ENCODE results near the gene TATDN2.

Gene TATDN2

GRCh38 chr3:10234526-10235230, 13.6 kb upstream of the TATDN2 start:
- in situ Hi-C loops (cut with MboI; ENCODE audit: low sequenced_read_pairs, unreplicated experiment): no loop called here
- TF ChIP-seq, protein P1, sequence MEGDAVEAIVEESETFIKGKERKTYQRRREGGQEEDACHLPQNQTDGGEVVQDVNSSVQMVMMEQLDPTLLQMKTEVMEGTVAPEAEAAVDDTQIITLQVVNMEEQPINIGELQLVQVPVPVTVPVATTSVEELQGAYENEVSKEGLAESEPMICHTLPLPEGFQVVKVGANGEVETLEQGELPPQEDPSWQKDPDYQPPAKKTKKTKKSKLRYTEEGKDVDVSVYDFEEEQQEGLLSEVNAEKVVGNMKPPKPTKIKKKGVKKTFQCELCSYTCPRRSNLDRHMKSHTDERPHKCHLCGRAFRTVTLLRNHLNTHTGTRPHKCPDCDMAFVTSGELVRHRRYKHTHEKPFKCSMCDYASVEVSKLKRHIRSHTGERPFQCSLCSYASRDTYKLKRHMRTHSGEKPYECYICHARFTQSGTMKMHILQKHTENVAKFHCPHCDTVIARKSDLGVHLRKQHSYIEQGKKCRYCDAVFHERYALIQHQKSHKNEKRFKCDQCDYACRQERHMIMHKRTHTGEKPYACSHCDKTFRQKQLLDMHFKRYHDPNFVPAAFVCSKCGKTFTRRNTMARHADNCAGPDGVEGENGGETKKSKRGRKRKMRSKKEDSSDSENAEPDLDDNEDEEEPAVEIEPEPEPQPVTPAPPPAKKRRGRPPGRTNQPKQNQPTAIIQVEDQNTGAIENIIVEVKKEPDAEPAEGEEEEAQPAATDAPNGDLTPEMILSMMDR (IDR thresholded peaks at IDR 0.05; ENCODE audit: borderline replicate concordance, control extremely low read depth, extremely low read depth, insufficient read depth, missing control alignments): no peak
- no peak for DNase-seq (ENCODE audit: low spot score)

- TF ChIP-seq, protein P1 (IDR thresholded peaks at IDR 0.05; ENCODE audit: borderline replicate concordance, control extremely low read depth, extremely low read depth, insufficient read depth, missing control alignments): no peak
- in situ Hi-C loops (cut with MboI; ENCODE audit: low sequenced_read_pairs, unreplicated experiment): no loop called here
- DNase-seq (ENCODE audit: low spot score): no peak
Measured at GRCh38 chr3:10235551-10235950, 12.7 kb upstream of the TATDN2 start.

DNA sequence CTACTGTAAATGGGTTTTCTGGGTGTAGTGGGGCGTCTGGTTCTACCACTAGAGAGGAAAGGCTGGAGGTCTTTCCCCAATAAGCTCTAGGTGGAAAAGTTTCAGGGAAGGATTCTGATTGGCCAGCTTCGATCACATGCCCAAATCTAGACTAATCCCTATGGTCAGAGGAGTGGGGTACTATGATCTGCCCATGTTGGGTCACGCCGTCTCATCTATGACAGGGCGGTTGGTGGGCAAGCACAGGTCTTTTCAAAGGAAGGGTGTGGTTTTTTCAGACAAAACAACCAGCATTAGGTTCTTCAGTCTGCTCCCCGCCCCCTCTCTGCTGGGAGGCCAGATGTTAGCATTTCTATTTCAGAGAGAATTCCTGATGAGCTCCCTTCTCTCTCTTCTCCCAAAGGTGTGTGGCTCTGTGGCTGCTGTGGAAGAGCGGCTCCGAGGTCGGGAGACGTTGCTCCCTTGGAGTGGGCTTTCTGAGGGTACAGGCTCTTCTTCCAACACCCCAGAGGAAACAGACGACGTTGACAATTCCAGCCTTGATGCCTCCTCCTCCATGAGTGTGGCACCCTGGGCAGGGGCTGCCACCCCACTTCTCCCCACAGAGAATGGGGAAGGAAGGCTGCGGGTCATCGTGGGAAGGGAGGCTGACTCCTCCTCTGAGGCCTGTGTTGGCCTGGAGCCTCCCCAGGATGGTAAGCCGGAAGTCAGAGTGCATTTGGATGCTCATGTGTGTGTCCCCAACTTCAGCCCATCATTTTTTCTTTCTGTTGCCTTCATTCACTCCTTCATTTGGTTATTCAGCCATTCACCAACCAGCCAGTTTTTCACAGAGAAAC, 9.7 kb upstream of the TATDN2 start:
- in situ Hi-C loops (cut with MboI; ENCODE audit: low sequenced_read_pairs, unreplicated experiment): no loop called here
- DNase-seq (ENCODE audit: low spot score): no peak
- TF ChIP-seq, protein P1 (IDR thresholded peaks at IDR 0.05; ENCODE audit: borderline replicate concordance, control extremely low read depth, extremely low read depth, insufficient read depth, missing control alignments): no peak

DNA sequence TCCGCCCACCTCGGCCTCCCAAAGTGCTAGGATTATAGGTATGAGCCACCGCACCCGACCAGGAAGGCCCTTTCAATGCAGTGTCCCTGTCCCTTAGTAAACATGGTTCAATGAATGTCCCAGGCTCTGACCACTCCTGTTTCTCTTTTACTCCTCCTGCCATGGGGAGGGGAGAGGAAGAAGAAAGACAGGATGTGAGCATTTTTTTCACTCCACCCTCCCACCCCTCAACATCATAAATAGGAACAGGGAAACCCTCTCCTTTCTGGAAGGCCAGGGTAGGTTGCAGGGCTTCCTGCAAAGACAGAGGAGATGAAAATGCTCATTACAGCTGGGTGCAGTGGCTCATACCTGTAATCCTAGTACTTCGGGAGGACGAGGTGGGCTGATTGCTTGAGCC, 7.5 kb upstream of the TATDN2 start:
- in situ Hi-C loops (cut with MboI; ENCODE audit: low sequenced_read_pairs, unreplicated experiment): no loop called here
- no peak for DNase-seq (ENCODE audit: low spot score)
- TF ChIP-seq, protein P1 (IDR thresholded peaks at IDR 0.05; ENCODE audit: borderline replicate concordance, control extremely low read depth, extremely low read depth, insufficient read depth, missing control alignments): no peak

DNA sequence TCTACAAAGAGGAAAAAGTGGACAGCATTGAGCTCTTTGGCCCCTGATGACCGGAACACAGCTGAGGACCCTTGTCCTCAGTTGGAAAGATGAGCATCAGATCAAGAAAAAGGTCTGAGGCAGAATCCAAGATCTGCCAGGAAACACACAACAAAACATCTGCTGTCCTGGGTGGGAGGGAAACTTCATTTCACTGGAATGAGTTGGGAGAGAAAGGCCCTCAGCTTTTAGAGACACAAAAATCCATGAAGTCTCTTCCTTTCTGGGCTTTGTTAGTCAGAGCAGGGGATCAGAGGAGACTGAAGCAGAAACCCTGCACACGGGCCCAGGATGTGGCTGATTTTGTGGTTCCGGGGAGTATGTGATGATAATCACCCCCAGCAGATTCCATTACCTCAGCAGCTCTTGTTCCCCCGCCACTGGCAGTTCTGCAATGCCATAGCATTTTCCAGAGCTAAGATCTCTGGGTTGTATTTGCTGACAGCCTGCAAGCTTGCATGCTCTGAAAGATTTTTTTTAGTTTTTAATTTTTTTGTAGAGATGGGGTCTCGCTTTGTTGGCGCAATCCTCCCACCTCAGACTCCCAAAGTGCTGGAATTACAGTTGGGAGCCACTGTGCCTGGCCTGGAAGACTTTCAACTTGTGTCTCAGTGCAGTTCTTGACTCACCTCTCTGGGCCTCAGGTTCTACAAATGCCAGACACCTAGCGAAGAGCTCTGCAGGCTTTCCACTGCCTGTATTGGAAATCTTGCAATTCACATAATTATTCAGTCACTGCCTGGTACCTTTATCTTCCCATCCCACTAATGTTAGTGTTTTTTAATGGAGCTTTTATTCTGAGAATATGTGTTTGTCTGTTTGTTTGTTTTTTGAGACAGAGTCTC, 5.8 kb upstream of the TATDN2 start:
- TF ChIP-seq, protein P1 (IDR thresholded peaks at IDR 0.05; ENCODE audit: borderline replicate concordance, control extremely low read depth, extremely low read depth, insufficient read depth, missing control alignments): no peak
- in situ Hi-C loops (cut with MboI; ENCODE audit: low sequenced_read_pairs, unreplicated experiment): no loop called here

DNA sequence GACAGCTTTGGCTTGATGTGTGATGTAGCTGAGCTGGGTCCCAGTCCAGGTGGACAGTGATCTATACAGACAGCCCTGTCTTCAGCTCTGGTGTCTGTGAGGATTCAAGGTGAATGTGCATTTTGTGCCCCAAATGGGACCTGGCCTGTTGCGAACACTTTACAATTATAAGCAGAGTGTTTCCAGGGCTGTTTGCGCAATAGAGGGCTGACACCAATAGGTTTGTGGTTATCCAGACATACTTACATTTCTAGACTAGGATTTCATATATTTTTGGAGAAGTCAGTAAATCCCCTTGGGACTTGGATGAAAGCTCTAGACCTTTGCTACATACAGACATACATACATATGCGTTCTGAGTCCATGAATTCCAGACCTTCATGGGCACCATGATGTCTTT, 4.2 kb upstream of the TATDN2 start:
- DNase-seq (ENCODE audit: low spot score): no peak
- TF ChIP-seq, protein P1 (IDR thresholded peaks at IDR 0.05; ENCODE audit: borderline replicate concordance, control extremely low read depth, extremely low read depth, insufficient read depth, missing control alignments): no peak
- in situ Hi-C loops (cut with MboI; ENCODE audit: low sequenced_read_pairs, unreplicated experiment): no loop called here

More for the DNA sequence above, 5.8 kb upstream of the TATDN2 start:
- peak; percentile 73 for DNase-seq (ENCODE audit: low spot score)
